NB4 (cell line): Measurements from ENCODE around the gene PRR33.

ENCODE experiments used
- DNase-seq: peaks from one replicate; pipeline ENCODE4 v3.0.0; 2010; ENCODE audit warnings: low read depth
- H3K4me3 ChIP-seq: one replicate; pipeline ENCODE4 v1.5.1; 2011; ENCODE audit warnings: mild to moderate bottlenecking, low read depth, low read length, moderate library complexity
- CTCF ChIP-seq: IDR thresholded peaks from one replicate; pipeline ENCODE4 v1.5.1; 2012; ENCODE audit warnings: low read depth, low read length
- MAX ChIP-seq: IDR thresholded peaks from 2 replicates; pipeline ENCODE4 v1.6.1; 2011; ENCODE audit warnings: low read depth, low read length
- MYC ChIP-seq: IDR thresholded peaks from 2 replicates; pipeline ENCODE4 v1.6.1; 2011; ENCODE audit warnings: low read depth, low read length
- POLR2A ChIP-seq: IDR thresholded peaks from 2 replicates; pipeline ENCODE4 v1.6.1; 2011; ENCODE audit warnings: mild to moderate bottlenecking; ENCODE audit not compliant: insufficient read length; ENCODE audit errors: extremely low read depth

The PRR33 gene

GRCh38 chr11:1872267-1872985, 19.3 kb downstream of the PRR33 start:
- TF ChIP-seq CTCF: no peak
- TF ChIP-seq POLR2A: no peak
- no peak for TF ChIP-seq MYC
- no peak for TF ChIP-seq MAX
- no peak for DNase-seq
- no peak overlapping the region for H3K4me3 ChIP-seq

DNA sequence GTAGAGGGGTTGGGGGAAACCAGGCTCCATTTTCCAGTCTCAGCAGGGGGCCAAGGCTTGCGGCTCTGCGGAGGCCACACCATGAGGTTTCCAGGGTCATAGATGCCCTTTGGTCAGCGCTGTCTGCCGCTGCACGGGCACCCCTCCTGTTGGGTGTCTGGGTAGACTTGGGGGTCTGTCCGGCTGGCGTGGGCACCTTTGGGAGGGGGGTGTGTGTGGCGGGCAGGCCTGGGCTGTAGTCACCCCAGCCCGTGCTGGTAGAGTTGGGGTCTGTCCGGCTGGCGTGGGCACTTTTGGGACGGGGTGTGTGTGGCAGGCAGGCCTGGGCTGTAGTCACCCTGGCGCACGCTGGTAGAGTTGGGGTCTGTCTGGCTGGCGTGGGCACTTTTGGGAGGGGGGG, 20.2 kb downstream of the PRR33 start:
- TF ChIP-seq MYC (no peak), CTCF (no peak), MAX (no peak), POLR2A (no peak)
- no peak for DNase-seq
- no peak overlapping the region for H3K4me3 ChIP-seq

GRCh38 chr11:1870721-1871466, 20.8 kb downstream of the PRR33 start:
- peak; percentile 46 for DNase-seq
- no peak overlapping the region for H3K4me3 ChIP-seq

GRCh38 chr11:1870326-1870696, 21.4 kb downstream of the PRR33 start:
- TF ChIP-seq CTCF (no peak), POLR2A (no peak), MYC (no peak), MAX (no peak)
- H3K4me3 ChIP-seq: no peak overlapping the region
- DNase-seq: no peak

More at GRCh38 chr11:1870721-1871466, 20.8 kb downstream of the PRR33 start:
- no peak for TF ChIP-seq POLR2A
- no peak for TF ChIP-seq MAX
- no peak for TF ChIP-seq CTCF
- TF ChIP-seq MYC: no peak

DNA sequence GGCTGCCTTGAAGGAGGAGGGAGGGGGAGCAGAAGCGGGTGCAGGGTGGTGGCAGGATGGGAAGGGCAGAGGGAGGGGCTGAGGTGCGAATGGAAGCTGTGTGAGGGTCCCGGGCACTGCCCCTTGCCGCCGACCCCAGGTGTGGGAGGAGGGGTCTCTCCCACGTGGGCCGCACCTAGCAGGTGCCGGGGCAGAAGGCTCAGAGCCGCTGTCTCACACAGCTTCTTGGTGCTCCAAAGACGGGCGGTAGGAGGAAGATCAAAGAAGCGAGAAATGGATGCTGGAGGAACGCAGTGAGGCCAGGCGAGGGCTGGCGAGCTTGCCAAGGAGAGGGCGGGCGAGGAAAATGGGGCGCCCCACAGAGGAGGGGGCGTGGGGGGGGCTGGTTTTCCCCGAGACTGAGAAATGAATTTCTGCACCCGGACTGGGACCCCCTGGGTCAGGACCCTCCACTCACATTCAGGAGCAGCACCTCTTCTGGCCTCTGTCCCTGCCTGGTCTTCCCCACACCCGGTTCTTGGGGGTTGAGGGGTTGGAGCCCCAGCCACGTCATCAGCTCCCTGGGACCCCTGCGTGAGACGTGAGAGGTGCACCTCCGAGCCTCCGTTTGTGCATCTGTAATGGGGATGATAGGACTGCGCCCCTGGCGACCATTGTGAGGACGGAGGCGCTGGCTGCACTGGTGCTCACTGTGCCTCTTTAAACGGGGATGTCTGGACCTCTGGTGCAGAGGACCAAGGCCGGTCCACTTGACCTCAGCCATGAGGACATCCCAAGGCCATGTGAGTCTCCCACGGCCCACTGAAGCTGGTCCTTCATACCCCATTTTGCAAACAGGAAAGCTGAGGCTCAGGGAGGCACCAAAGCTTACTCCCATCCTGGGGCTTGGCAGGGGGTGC, 22.0 kb downstream of the PRR33 start:
- H3K4me3 ChIP-seq: no peak overlapping the region
- no peak for DNase-seq
- no peak for TF ChIP-seq POLR2A
- no peak for TF ChIP-seq MYC
- peak; percentile 40 for TF ChIP-seq CTCF
- no peak for TF ChIP-seq MAX
